GM12875 (cell line): ENCODE data around the gene PSMB7.

ENCODE experiments used
- H3K4me3 ChIP-seq: one replicate; pipeline ENCODE4 v1.5.1; 2011; ENCODE audit warnings: low read depth, low read length, control low read depth
- CTCF ChIP-seq: IDR thresholded peaks from 2 replicates; pipeline ENCODE4 v1.5.1; 2011; ENCODE audit warnings: low read depth, mild to moderate bottlenecking, control low read depth, inconsistent platforms, low read length, moderate library complexity, borderline replicate concordance; ENCODE audit not compliant: insufficient read depth

The PSMB7 gene

GRCh38 chr9:124341455-124342170, 73.6 kb downstream of the PSMB7 start:
- TF ChIP-seq CTCF = no peak
- H3K4me3 ChIP-seq = no peak overlapping the region

- TF ChIP-seq CTCF = no peak
- no peak overlapping the region for H3K4me3 ChIP-seq
Measured at GRCh38 chr9:124340219-124341069, 74.8 kb downstream of the PSMB7 start.

- no peak for TF ChIP-seq CTCF
- H3K4me3 ChIP-seq = no peak overlapping the region
Measured at GRCh38 chr9:124339603-124340146, 75.6 kb downstream of the PSMB7 start.

GRCh38 chr9:124337562-124337961, 77.7 kb downstream of the PSMB7 start:
- H3K4me3 ChIP-seq = no peak overlapping the region
- no peak for TF ChIP-seq CTCF

GRCh38 chr9:124335320-124335707, 79.9 kb downstream of the PSMB7 start:
- H3K4me3 ChIP-seq = no peak overlapping the region
- TF ChIP-seq CTCF = no peak

GRCh38 chr9:124334568-124335319, 80.5 kb downstream of the PSMB7 start:
- TF ChIP-seq CTCF = no peak
- no peak overlapping the region for H3K4me3 ChIP-seq
